HG03378 (cell line): Measurements from ENCODE around the gene ENTHD1.
"Not testable (repeated sequence)": the region's sequence is repeated elsewhere in the genome, so short reads cannot be mapped to it uniquely, and the experiment has no call there.

Experiments used
- ATAC-seq: cut with Tn5 transposase; IDR thresholded peaks from one replicate; pipeline ENCODE4 v1.9.1; 2021; ENCODE audit warnings: mild to moderate bottlenecking, moderate library complexity; ENCODE audit not compliant: unreplicated experiment

ENTHD1 gene

DNA sequence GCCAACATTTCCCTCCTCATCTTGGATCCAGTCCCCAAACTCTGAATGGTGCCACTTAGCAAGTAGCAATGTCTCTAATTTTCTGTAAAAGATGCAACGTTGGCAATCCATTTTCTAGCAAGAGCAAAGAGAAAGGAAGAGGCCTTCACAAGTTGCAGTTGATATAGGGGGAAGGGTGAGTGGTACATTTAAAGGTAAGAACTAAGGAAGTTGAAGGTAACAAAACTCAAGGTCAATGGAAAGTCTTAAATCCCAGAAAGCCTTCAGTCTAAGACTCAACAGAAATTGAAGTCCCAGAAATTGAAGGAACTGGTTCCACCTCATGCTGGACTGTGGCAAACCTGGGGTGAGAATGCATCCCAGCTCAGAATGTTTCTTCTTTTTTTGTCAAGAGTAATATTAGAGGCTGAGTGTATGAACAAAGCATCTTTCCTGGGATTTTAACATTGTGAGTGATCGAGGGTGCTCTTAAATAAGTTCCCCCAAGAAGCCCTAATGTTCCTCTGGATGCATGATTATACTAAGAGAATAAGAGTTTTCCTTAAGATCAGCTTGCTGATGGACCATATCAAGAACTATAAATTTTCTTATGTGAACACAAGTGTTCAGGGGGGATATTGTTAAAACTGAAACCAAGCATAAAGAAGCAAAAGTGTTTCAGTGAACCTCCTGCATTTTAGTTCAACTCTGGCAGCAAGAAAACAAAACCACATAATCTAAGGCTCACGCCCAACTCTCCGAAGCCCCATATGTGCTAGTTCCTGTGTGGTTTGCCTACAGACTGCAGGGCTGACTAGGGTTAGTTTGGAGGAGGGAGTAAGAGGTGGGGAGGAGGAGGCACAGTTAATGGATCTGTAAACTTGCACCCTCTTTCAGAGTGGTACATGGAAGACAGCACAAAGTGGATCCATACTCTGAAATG is 7.0 kb upstream of the ENTHD1 start, which contains the start of gene GRAP2:
GRAP2 (plus strand) TSS at position 779 of the 922 bp plus-strand sequence. CDS start 46,023 bp downstream, outside the sequence.
- ATAC-seq = peak; percentile 59

DNA sequence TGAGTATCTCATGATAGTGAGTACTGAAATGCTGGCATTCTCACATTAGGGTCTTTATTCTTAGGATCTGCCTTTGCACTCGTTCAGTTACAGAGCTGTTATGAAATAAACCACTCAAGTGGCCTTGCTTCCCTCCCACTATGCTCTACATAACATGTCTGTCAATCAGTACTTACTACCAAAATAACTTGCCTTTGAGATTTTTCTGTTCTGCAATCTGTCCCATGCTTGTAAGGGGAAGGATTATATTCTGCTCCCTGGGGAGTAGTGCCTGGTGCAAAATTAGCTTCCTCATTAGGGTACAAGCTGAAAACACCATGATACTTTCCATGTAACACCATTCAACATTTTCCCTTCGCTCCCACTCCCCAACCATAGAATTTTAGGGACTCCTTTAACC is 5.4 kb upstream of the ENTHD1 start:
- ATAC-seq = peak; percentile 71

- ATAC-seq = no peak
These were observed 4.3 kb upstream of the ENTHD1 start for GRCh38 chr22:39897841-39898240.

DNA sequence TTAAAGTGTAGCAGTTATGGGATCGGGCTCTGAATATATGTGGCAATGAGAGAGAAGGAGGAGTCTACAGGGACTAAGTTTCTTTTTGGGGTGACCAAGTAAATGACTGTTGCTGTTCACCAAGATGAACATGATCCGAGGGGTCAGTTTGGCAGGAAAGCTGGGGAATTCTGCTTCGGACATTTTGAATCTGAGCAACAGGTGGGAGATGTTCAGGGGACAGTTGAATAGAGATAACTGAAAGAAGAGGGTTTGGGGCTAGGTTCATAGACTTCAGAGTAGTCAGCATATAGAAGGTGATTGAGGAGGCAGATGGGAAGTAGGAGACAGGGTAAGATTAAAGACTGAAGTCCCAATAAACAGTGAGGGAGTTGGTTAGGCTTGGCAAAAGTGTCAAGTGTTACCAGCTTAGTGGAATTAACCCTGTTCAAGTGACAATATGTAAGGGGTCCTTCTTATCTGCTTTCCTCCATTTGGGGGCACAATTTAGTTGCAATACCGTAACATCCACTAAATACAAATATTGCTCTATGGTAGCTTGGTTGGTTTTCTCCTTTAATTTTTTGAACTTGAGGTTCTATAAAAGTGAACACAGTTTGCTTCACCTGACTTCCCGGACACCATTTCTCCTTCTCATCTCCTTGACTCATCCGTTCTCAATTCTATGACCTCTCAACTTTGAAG is 2.9 kb upstream of the ENTHD1 start:
- no peak for ATAC-seq

GRCh38 chr22:39895682-39896081 is 2.1 kb upstream of the ENTHD1 start:
- no peak for ATAC-seq

GRCh38 chr22:39894554-39895092 is 1.1 kb upstream of the ENTHD1 start:
- ATAC-seq = no peak

DNA sequence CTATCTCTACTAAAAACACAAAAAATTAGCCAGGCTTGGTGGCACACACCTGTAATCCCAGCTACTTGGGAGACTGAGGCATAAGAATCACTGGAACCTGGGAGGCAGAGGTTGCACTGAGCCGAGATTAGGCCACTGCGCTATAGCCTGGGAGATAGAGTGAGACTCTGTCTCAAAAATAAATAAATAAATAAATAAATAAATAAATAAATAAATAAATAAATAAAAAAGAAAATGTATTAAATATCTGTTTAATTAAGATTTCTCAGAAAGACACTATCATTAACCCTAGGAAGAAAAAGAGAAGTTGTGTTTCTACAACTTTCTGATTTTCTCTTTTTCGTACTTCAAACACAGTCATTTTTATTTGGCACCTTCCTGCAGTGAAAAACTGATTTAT is 3.6 kb downstream of the ENTHD1 start:
- ATAC-seq = not testable (repeated sequence)

DNA sequence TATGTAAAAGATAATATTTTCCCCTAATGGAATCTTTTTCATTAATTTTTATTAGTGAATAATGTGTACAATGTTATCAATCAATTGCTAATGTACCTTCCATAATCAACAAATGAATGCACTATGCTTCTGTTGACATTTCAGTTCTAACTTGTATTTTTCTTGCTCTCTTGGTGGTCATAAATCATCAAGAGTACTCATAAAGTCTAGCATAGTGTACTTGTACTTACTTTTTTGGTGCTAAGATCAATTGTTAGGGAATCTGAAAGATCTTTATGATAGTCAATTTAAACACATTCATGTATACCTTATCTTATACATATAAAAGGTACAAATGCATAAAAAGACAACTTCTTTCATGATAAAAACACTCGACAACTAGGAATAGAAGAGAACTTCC is 10.5 kb downstream of the ENTHD1 start:
- ATAC-seq = no peak

- no peak for ATAC-seq
These were observed 12.8 kb downstream of the ENTHD1 start for GRCh38 chr22:39880722-39881121.

DNA sequence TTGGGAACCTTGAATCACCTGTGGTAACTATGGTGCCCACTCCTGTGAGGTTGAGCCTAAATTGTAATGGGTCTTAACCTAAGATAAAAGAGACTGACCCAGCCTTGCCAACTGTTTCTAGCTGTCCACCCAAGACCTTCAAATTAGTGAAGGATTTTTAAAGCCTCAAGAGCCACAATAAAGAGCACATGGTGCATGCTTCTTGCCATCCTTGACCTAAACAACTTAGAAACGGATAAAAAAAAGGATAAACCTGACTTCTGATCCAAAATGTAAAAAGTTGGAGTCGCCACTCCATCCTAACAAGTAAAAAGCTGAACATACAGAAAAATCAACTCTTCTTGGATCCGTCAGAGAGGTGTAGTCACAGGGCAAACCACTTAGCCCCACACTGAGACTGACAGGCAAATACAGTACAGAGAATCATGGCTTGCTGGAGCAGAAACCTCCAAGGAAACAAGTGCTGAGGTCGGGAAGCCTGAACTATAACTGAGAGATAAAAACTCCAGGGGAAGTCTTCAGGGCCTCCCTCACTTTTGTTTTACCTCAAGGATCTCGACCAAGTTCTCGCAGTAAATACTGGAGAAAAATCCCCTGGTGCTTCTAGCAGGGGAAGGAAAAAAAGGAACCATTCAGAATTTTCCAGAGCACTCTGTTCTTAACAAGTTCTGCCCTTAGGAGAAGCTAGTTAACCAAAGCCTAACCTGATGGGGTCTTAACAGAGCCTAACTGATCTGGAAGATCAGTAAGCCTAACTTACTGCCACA is 16.3 kb downstream of the ENTHD1 start:
- no peak for ATAC-seq

- not testable (repeated sequence) for ATAC-seq
These were observed 18.2 kb downstream of the ENTHD1 start for GRCh38 chr22:39875176-39875885.

- ATAC-seq = no peak
These were observed 19.6 kb downstream of the ENTHD1 start for GRCh38 chr22:39873965-39874364.

DNA sequence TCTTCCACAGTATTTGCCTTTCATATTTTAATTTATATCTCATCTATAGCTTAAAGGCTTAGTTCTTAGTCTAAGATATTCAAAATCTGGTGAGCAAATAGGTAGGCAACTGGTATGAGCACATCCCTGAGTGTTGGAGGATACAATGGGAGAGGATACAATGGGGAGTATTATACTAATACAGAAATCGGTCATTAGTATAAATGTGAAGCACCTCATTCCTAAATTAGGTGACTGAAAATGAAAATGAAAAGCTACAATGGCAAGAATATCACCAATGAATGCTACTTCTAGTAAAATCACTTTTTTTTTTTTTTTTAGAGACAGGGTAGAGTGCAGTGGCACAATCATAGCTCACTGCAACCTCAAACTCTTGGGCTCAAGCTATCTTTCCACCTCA is 21.0 kb downstream of the ENTHD1 start:
- ATAC-seq = no peak

- ATAC-seq = no peak
These were observed 22.4 kb downstream of the ENTHD1 start for GRCh38 chr22:39871008-39871798.

DNA sequence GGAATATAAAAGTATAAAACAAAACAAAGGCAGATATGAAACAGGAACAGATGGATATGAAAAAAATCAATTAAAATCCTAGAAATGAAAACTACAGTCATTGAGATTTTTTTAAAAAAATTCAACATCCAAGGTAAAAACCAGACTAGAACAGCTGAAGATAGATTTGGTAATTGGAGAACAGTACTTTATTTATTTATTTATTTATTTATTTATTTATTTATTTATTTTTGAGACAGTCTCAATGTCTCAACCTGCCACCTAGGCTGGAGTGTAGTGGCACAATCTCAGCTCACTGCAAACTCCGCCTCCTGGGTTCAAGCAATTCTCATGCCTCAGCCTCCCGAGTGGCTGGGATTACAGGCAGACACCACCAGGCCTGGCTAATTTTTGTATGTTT is 23.8 kb downstream of the ENTHD1 start:
- not testable (repeated sequence) for ATAC-seq

DNA sequence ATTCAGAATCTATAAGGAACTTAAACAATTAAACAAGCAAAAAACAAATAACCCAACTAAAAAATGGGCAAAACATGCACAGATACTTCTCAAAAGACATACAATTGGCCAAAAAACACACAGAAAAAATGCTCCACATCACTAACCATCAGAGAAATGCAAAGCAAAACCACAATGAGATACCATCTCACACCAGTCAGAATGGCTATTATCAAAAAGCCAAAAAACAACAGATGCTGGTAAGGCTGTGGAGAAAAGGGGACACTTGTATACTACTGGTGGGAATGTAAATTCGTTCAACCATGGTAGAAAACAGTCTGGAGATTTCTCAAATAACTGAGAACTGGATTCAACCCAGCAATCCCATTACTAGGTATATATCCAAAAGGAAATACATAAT is 24.8 kb downstream of the ENTHD1 start:
- no peak for ATAC-seq

DNA sequence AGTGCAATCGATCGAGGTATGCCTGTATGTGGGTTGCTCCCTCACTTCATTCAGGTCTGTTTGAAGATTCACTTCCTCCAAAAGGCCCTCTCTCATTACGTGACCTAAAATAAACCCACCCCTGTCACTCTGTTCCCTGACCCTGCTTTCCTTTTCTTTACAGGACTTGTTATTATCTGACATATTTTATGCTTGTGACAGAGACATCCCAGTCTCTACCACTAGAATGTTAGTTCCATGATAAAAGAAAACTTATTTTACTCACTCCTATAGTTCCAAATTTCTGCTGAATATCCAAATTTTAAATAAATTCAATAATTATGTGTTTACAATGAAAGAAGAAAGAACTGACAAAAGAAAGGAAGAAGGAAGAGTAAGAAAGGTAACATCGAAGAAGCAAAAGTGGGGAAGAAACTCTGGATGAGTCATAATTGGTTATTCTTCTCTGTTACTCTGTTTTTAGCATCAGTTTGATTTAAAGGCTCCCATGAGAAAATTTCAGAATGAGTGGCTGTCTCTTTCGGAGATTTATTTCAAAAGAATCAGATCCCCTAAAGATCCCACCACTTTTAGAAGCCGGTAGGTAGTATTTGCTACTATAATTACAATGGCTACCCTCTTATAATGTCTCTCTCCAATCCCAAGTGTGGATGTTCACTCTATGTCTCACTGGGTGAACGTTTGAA is 33.5 kb downstream of the ENTHD1 start:
- no peak for ATAC-seq

- no peak for ATAC-seq
These were observed 37.0 kb downstream of the ENTHD1 start for GRCh38 chr22:39856588-39856987.

DNA sequence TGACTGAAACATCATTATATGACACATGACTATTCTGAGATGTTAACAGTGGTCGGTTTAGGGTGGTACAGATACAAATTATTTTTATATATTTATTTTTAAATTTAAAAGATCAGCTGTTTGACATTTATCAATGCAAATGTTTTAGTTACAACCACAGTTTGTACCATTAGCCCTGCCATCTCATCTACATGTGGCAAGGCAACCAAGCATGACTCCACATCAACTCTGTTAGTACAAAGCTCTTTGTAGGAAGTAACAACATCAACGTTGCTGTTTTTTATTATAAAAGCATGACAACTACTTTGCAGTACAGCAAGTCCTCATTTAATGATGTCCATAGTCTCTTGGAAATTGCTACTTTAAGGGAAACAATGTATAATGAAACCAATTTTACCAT is 40.8 kb downstream of the ENTHD1 start:
- no peak for ATAC-seq
